Measurements from ENCODE around the gene C10orf71. TPM values are rescaled to one million over a fixed set of nuclear protein-coding genes. Genes with fewer than 3 reads are reported as not detected.

C10orf71 gene
- total RNA-seq, 2 donors from 2014 or later, result 0.82 TPM; not detected in 1

GRCh38 chr10:49330127-49330665 is 31.2 kb downstream of the C10orf71 start:
- no peak overlapping the region for H3K27ac ChIP-seq
- DNase-seq (ENCODE audit: low spot score), result no peak
- H3K27me3 ChIP-seq (replicated peaks; ENCODE audit: insufficient read depth), result no peaks in the 10 kb centered on the region
- H3K4me1 ChIP-seq (replicated peaks), result no peaks in the 10 kb centered on the region
- no peak for TF ChIP-seq POLR2AphosphoS5 (IDR thresholded peaks at IDR 0.05)
- TF ChIP-seq POLR2A (IDR thresholded peaks at IDR 0.05), result no peak
- TF ChIP-seq CTCF (IDR thresholded peaks at IDR 0.05), result no peak
- no peak overlapping the region for H3K4me3 ChIP-seq
- H3K36me3 ChIP-seq, result no peaks in the 10 kb centered on the region
- 92% methylated on average over 5 of the region's 5 CpGs for WGBS
- intact Hi-C loops (cut with DNase I), result no loop called here
- H3K9me3 ChIP-seq, result no peaks in the 10 kb centered on the region

GRCh38 chr10:49331431-49331830 is 32.5 kb downstream of the C10orf71 start:
- 76% methylated on average over 3 of the region's 3 CpGs for WGBS
- DNase-seq (ENCODE audit: low spot score), result no peak
- Histone ChIP-seq H3K4me1 (replicated peaks) (no peaks in the 10 kb centered on the region), H3K27me3 (replicated peaks; ENCODE audit: insufficient read depth) (no peaks in the 10 kb centered on the region), H3K36me3 (no peaks in the 10 kb centered on the region), H3K27ac (no peak overlapping the region), H3K9me3 (no peaks in the 10 kb centered on the region), H3K4me3 (no peak overlapping the region)
- intact Hi-C loops (cut with DNase I), result no loop called here
- TF ChIP-seq CTCF (IDR thresholded peaks at IDR 0.05), result no peak
- TF ChIP-seq POLR2AphosphoS5 (IDR thresholded peaks at IDR 0.05), result no peak
- TF ChIP-seq POLR2A (IDR thresholded peaks at IDR 0.05), result no peak

GRCh38 chr10:49332333-49332732 is 33.4 kb downstream of the C10orf71 start:
- TF ChIP-seq POLR2AphosphoS5 (IDR thresholded peaks at IDR 0.05) (no peak), CTCF (IDR thresholded peaks at IDR 0.05) (no peak), POLR2A (IDR thresholded peaks at IDR 0.05) (no peak)
- DNase-seq (ENCODE audit: low spot score), result no peak
- WGBS, result 94% methylated on average over 4 of the region's 4 CpGs
- H3K27me3 ChIP-seq (replicated peaks; ENCODE audit: insufficient read depth), result no peaks in the 10 kb centered on the region
- H3K27ac ChIP-seq, result no peak overlapping the region
- H3K4me1 ChIP-seq (replicated peaks), result no peaks in the 10 kb centered on the region
- no peaks in the 10 kb centered on the region for H3K9me3 ChIP-seq
- intact Hi-C loops (cut with DNase I), result no loop called here
- no peak overlapping the region for H3K4me3 ChIP-seq
- H3K36me3 ChIP-seq, result no peaks in the 10 kb centered on the region

- Histone ChIP-seq H3K36me3 (no peaks in the 10 kb centered on the region), H3K4me1 (replicated peaks) (no peaks in the 10 kb centered on the region), H3K27ac (no peak overlapping the region), H3K4me3 (no peak overlapping the region), H3K27me3 (replicated peaks; ENCODE audit: insufficient read depth) (no peaks in the 10 kb centered on the region), H3K9me3 (no peaks in the 10 kb centered on the region)
- WGBS, result 87% methylated on average over 6 of the region's 6 CpGs
- intact Hi-C loops (cut with DNase I), result no loop called here
- DNase-seq (ENCODE audit: low spot score), result no peak
- TF ChIP-seq POLR2A (IDR thresholded peaks at IDR 0.05) (no peak), POLR2AphosphoS5 (IDR thresholded peaks at IDR 0.05) (no peak), CTCF (IDR thresholded peaks at IDR 0.05) (no peak)
Observed at GRCh38 chr10:49332768-49333167, 33.8 kb downstream of the C10orf71 start.

- Histone ChIP-seq H3K4me3 (no peak overlapping the region), H3K36me3 (no peaks in the 10 kb centered on the region), H3K27me3 (replicated peaks; ENCODE audit: insufficient read depth) (no peaks in the 10 kb centered on the region), H3K9me3 (no peaks in the 10 kb centered on the region), H3K4me1 (replicated peaks) (no peaks in the 10 kb centered on the region), H3K27ac (no peak overlapping the region)
- WGBS, result 86% methylated on average over 6 of the region's 6 CpGs
- DNase-seq (ENCODE audit: low spot score), result no peak
- intact Hi-C loops (cut with DNase I), result no loop called here
- TF ChIP-seq POLR2AphosphoS5 (IDR thresholded peaks at IDR 0.05) (no peak), POLR2A (IDR thresholded peaks at IDR 0.05) (no peak), CTCF (IDR thresholded peaks at IDR 0.05) (no peak)
Observed at GRCh38 chr10:49333192-49333591, 34.2 kb downstream of the C10orf71 start.
